HepG2 (cell line): Measurements from ENCODE around the gene RAB40C. TPM values are rescaled to one million over a fixed set of nuclear protein-coding genes. Genes with fewer than 3 reads are reported as not detected.

Source experiments
- HDAC6 ChIP-seq: fragments of 200-600 bp; sonication (generic); IDR thresholded peaks from 2 replicates; pipeline ENCODE4 v1.7.0; 2017; ENCODE audit warnings: mild to moderate bottlenecking, antibody characterized with exemption, low read length, low read depth
- HMG20A ChIP-seq: IDR thresholded peaks from 2 replicates; pipeline ENCODE4 v1.6.1; 2016; ENCODE audit warnings: borderline replicate concordance
- IRF9 ChIP-seq: sonication (generic); formaldehyde crosslinking; IDR thresholded peaks from 2 replicates; pipeline ENCODE4 v1.8.0; 2022; ENCODE audit warnings: missing genetic modification reagents, mild to moderate bottlenecking, borderline replicate concordance
- NRL ChIP-seq: sonication (generic); formaldehyde crosslinking; IDR thresholded peaks from 2 replicates; pipeline ENCODE4 v1.5.0; 2020; ENCODE audit warnings: missing genetic modification reagents, mild to moderate bottlenecking, moderate library complexity, borderline replicate concordance
- PITX1 ChIP-seq: sonication (generic); formaldehyde crosslinking; IDR thresholded peaks from 2 replicates; pipeline ENCODE4 v1.5.1; 2020; ENCODE audit warnings: mild to moderate bottlenecking, missing genetic modification reagents
- WIZ ChIP-seq: sonication (generic); formaldehyde crosslinking; IDR thresholded peaks from 2 replicates; pipeline ENCODE4 v1.5.1; 2020; ENCODE audit warnings: mild to moderate bottlenecking, missing genetic modification reagents
- ZNF260 ChIP-seq: sonication (generic); formaldehyde crosslinking; IDR thresholded peaks from 2 replicates; pipeline ENCODE4 v1.4.0; 2020; ENCODE audit warnings: missing genetic modification reagents, low read depth, mild to moderate bottlenecking, borderline replicate concordance
- ZNF550 ChIP-seq: sonication (generic); formaldehyde crosslinking; IDR thresholded peaks from 2 replicates; pipeline ENCODE4 v1.4.0; 2020; ENCODE audit warnings: mild to moderate bottlenecking, missing genetic modification reagents, borderline replicate concordance
- ZNF781 ChIP-seq: sonication (generic); formaldehyde crosslinking; IDR thresholded peaks from 2 replicates; pipeline ENCODE4 v1.5.1; 2020; ENCODE audit warnings: borderline replicate concordance, mild to moderate bottlenecking, missing genetic modification reagents; ENCODE audit errors: not compliant biosample characterization
- ZNF788 ChIP-seq: sonication (generic); formaldehyde crosslinking; IDR thresholded peaks from 2 replicates; pipeline ENCODE4 v1.5.0; 2020; ENCODE audit warnings: mild to moderate bottlenecking, missing genetic modification reagents, borderline replicate concordance
- ZNF850 ChIP-seq: sonication (generic); formaldehyde crosslinking; conservative IDR thresholded peaks from 2 replicates; pipeline ENCODE4 v1.9.0; 2021; ENCODE audit warnings: mild to moderate bottlenecking, missing genetic modification reagents
- polyA plus RNA-seq, 8 experiments: library from polyadenylated mRNA; depleted of rRNA in 3 of 8; stranded (reverse) in 7 of 8; unstranded in 1 of 8; fragments of >200 nt; fragmentation: Illumina TruSeq in 4 of 8; extraction: Trizol in 4 of 8; gene quantifications; 2 replicates each; pipeline versions ENCODE4 v1.2.1 to v1.2.3, GENCODE V29; 2011 to 2016; ENCODE audit warnings: low read depth in 4 of 8, missing spikeins in 1 of 8, mixed read lengths in 1 of 8; ENCODE audit not compliant: insufficient read depth in 1 of 8
- total RNA-seq, 5 experiments: library from RNA; depleted of rRNA; stranded (reverse); fragments of >200 nt; fragmentation: Illumina TruSeq; extraction: Trizol; gene quantifications; 2 replicates each; pipeline ENCODE4 v1.2.3, GENCODE V29; 2016; ENCODE audit warnings: low read depth in 1 of 5
- TF ChIP-seq, protein P1 (sequence below): sonication (generic); formaldehyde crosslinking; IDR thresholded peaks from one replicate; pipeline ENCODE4 v1.5.1; 2020; ENCODE audit warnings: mild to moderate bottlenecking, missing genetic modification reagents; ENCODE audit errors: not compliant biosample characterization
- TF ChIP-seq, protein P2 (sequence below): sonication (generic); formaldehyde crosslinking; IDR thresholded peaks from 2 replicates; pipeline ENCODE4 v1.5.1; 2020; ENCODE audit warnings: mild to moderate bottlenecking, missing genetic modification reagents, moderate library complexity

Gene RAB40C
- total and polyA plus RNA-seq, 2 of the 13 experiments (the other 11 are each of a cell fraction or from before 2014, with no cell fraction given) = 7.7 to 11.5 TPM

DNA sequence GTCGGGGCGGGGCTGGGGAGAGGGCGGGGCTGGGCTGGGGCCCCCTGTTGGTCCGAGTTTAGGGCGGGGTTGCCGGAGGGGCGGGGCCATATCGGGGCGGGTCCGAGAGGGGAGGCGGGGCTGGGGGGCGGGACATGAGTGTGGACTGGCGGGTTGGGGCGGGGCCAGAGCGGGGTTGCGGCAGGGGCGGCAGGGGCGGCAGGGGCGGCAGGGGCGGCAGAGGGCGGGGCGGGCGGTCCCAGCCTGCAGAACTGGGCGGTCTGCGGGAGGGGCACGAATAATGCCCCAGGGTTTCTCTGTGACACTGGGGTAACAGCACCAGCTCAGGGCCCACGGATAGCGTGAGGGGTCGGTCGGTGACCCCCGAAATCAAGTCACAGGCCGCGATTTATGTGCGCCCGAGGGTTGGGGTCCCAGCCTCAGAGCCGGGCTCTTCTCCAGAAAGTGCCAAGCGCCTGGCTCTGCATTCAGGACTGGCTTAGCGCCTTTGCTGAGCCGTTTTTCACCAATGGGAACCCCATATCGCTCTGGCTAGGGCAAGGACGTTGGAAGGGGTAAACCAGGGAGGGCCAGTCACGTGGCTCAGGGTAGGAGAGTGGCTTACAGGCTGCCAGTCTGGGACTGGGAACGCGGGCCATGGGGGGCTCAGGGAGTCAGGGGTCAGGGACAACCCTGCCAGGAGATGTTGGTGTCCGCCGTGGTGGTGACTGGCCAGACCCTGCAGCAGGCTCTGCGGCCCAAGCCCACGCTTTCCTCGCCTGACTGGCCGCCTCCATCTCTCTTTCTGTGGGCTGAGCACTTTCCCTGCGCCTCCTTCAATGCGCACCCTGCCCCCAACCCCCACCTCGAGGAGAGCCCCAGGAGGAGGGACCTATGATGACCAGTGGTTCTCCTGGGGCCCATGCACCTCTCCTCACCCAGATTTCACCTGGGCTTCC is 47.5 kb downstream of the RAB40C start (continued):
- TF ChIP-seq, protein P1, sequence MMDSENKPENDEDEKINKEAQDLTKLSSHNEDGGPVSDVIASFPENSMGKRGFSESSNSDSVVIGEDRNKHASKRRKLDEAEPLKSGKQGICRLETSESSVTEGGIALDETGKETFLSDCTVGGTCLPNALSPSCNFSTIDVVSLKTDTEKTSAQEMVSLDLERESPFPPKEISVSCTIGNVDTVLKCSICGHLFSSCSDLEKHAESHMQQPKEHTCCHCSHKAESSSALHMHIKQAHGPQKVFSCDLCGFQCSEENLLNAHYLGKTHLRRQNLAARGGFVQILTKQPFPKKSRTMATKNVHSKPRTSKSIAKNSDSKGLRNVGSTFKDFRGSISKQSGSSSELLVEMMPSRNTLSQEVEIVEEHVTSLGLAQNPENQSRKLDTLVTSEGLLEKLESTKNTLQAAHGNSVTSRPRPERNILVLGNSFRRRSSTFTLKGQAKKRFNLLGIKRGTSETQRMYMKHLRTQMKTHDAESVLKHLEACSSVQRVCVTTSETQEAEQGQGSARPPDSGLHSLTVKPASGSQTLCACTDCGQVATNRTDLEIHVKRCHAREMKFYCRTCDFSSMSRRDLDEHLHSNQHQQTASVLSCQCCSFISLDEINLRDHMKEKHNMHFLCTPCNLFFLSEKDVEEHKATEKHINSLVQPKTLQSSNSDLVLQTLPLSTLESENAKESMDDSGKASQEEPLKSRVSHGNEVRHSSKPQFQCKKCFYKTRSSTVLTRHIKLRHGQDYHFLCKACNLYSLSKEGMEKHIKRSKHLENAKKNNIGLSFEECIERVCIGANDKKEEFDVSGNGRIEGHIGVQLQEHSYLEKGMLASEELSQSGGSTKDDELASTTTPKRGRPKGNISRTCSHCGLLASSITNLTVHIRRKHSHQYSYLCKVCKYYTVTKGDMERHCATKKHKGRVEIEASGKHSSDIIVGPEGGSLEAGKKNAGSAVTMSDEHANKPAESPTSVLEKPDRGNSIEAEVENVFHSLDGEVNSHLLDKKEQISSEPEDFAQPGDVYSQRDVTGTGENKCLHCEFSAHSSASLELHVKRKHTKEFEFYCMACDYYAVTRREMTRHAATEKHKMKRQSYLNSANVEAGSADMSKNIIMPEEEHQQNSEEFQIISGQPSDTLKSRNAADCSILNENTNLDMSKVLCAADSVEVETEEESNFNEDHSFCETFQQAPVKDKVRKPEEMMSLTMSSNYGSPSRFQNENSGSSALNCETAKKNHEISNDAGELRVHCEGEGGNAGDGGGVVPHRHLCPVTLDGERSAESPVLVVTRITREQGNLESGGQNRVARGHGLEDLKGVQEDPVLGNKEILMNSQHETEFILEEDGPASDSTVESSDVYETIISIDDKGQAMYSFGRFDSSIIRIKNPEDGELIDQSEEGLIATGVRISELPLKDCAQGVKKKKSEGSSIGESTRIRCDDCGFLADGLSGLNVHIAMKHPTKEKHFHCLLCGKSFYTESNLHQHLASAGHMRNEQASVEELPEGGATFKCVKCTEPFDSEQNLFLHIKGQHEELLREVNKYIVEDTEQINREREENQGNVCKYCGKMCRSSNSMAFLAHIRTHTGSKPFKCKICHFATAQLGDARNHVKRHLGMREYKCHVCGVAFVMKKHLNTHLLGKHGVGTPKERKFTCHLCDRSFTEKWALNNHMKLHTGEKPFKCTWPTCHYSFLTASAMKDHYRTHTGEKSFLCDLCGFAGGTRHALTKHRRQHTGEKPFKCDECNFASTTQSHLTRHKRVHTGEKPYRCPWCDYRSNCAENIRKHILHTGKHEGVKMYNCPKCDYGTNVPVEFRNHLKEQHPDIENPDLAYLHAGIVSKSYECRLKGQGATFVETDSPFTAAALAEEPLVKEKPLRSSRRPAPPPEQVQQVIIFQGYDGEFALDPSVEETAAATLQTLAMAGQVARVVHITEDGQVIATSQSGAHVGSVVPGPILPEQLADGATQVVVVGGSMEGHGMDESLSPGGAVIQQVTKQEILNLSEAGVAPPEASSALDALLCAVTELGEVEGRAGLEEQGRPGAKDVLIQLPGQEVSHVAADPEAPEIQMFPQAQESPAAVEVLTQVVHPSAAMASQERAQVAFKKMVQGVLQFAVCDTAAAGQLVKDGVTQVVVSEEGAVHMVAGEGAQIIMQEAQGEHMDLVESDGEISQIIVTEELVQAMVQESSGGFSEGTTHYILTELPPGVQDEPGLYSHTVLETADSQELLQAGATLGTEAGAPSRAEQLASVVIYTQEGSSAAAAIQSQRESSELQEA = peak; percentile 40
- no peak for TF ChIP-seq ZNF260 (CRISPR knock-in tag)
- TF ChIP-seq WIZ (CRISPR knock-in tag) = peak; percentile 33; the same call in 1 of the 2 replicates
- TF ChIP-seq PITX1 (CRISPR knock-in tag) = no peak
- peak; percentile 17; the same call in 1 of the 2 replicates for TF ChIP-seq ZNF788 (CRISPR knock-in tag)
- 0 out of 2 replicates have a peak, but pooled peaks have one; percentile 42 for TF ChIP-seq NRL (CRISPR knock-in tag)
- TF ChIP-seq, protein P2, sequence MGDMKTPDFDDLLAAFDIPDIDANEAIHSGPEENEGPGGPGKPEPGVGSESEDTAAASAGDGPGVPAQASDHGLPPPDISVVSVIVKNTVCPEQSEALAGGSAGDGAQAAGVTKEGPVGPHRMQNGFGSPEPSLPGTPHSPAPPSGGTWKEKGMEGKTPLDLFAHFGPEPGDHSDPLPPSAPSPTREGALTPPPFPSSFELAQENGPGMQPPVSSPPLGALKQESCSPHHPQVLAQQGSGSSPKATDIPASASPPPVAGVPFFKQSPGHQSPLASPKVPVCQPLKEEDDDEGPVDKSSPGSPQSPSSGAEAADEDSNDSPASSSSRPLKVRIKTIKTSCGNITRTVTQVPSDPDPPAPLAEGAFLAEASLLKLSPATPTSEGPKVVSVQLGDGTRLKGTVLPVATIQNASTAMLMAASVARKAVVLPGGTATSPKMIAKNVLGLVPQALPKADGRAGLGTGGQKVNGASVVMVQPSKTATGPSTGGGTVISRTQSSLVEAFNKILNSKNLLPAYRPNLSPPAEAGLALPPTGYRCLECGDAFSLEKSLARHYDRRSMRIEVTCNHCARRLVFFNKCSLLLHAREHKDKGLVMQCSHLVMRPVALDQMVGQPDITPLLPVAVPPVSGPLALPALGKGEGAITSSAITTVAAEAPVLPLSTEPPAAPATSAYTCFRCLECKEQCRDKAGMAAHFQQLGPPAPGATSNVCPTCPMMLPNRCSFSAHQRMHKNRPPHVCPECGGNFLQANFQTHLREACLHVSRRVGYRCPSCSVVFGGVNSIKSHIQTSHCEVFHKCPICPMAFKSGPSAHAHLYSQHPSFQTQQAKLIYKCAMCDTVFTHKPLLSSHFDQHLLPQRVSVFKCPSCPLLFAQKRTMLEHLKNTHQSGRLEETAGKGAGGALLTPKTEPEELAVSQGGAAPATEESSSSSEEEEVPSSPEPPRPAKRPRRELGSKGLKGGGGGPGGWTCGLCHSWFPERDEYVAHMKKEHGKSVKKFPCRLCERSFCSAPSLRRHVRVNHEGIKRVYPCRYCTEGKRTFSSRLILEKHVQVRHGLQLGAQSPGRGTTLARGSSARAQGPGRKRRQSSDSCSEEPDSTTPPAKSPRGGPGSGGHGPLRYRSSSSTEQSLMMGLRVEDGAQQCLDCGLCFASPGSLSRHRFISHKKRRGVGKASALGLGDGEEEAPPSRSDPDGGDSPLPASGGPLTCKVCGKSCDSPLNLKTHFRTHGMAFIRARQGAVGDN (CRISPR knock-in tag) = peak; percentile 57
- TF ChIP-seq IRF9 (CRISPR knock-in tag) = peak; percentile 58; the same call in 1 of the 2 replicates
- no peak for TF ChIP-seq ZNF850 (CRISPR knock-in tag)
- no peak for TF ChIP-seq ZNF550 (CRISPR knock-in tag)
- peak; percentile 23 for TF ChIP-seq ZNF781 (CRISPR knock-in tag)
- TF ChIP-seq HMG20A = no peak
- no peak for TF ChIP-seq HDAC6
